ENCODE results near the gene SIK1.
"Not testable (repeated sequence)": the region's sequence is repeated elsewhere in the genome, so short reads cannot be mapped to it uniquely, and the experiment has no call there.

Gene SIK1

DNA sequence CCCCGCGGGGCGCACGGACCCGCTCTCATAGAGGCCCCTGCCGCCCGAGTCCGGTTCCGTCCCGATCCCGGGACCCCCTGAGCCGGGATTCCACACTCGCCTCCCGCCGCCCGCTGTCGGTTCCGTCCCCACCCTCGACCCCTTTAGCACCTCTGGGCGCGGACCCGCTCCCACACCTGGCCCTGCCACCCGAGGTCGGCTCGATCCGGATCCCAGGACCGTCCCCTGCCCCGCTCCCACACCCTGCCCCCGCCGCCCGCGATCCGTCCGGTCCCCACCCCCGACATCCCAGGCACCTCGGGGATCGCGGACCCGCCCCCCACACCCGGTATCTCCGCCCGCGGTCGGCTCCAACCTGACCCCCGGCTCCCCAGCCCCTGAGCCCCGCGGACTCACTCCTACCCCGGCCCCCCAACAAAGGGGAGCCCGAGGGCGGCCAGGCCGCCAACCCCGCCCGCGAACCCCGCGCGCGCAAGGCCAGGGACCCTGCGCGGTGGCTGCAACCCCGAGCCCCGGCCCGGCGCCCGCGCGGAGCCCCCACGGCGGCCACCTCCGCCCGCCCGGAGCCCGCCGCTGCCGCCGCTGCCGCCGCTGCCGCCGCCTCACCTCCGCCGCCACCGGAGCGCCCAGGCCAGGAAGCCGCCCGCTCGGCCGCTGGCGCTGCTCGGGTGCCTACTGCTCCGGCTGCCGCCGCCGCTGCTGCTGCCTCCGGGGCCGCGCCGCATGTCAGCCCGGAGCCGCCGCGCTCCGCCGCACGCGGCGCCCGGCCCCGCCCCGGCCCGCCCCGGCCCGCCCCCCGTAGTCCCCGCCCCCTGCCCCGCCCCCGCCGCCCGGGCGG lies at the start of gene SIK1:
SIK1 (minus strand) TSS at position 728 of the 838 bp plus-strand sequence. CDS start 953 bp downstream, outside the sequence.
- not testable (repeated sequence) for FAIRE-seq; DNase-seq (ENCODE audit: extremely low spot score, insufficient read length, low read depth)

DNA sequence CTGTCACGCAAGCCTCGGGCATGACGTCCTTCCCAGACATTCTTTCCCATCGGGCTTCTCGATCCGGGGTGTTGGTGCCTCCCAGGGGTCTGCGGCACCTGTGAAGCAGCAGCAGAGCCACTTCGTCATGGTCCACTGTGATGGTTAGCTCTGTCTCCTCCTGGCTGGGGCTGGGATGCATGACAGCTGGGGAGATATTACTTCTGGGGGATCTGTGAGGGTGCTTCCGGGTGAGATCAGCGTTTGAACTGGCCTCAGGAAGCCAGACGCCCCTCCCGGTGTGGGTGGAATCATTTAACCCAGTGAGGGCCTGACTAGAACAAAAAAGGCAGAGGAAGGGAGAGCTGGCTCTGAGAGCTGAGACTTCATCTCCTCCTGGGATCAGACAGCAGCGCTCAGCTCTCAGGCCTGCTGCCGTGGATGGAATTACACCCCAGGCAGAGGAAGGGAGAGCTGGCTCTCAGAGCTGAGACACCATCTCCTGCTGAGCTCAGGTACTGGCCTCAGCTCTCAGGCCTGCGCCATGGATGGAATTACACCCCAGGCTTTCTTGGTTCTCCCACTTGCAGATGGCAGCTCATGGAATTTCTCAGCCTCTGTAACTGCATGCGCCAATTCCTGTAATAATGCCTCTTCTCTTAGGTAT lies 44.8 kb upstream of the SIK1 start:
- not testable (repeated sequence) for DNase-seq (ENCODE audit: extremely low spot score, insufficient read length, low read depth); FAIRE-seq

DNA sequence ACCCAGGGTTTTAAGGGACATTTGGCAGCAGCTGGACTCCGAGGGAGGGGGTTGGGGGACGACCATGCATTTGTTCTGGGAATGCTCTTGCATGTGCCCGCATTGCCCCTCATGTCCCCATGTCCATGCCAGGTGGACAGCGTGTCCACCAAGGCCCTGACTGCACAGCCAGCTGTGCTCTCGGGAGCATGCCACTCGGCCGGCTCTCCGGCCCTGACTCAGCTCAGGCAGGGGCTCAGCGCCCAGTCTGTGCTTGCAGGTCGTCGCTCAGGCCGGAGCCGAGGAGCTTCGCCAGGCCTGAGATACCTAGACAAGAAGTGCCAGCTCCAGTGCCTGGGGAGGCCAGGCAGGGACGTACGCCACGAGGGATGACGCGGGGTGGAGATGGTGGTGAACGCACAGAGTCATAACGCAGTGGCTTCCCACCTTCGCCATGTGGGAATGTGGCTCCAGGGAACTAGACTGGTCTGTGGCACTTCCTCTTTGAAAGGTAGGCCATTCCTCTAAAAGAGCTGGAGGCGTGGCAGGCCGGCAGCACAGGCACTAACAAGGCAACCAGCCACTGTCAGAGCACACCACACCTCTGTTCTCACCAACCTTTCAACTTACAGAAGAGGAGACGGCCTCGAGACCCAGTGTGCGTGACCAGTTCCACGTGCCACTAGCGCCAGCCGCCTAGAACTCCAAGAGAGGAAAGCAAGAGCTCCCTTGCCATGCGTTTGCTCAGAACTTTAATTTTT lies 43.0 kb upstream of the SIK1 start:
- not testable (repeated sequence) for DNase-seq (ENCODE audit: extremely low spot score, insufficient read length, low read depth); FAIRE-seq

DNA sequence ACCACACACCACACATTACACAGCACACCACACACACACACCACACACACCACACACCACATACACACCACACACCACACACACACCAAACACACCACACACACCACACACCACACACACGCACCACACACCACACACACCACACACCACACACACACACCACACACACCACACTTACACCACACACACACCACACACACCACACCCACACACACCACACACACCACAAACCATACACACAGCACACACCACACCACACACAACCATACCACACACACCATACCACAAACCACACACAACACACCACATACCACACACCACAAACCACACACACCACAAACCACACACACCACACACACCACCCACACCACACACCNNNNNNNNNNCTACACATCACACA lies 40.9 kb upstream of the SIK1 start:
- DNase-seq (ENCODE audit: extremely low spot score, insufficient read length, low read depth) (no peak), FAIRE-seq (peak; percentile 78)

DNA sequence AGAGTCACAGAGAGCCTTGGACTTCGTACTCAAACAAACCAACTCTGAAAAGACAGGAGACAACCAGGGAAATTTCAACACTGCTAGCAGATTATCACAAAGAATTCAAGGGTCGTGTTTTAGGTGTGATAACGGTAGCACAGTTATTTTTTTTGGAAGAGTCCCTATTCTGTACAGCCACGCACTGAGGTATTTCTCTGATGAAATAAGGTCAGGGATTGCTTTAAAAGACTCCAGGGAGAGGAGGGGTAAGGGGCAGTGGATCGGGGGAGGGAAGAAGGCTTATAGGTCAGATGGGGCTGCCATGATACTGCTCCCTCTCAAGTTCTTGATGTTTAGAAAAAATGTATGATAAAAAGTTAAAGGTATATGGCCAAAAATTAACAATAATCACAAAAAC lies 38.2 kb upstream of the SIK1 start:
- not testable (repeated sequence) for DNase-seq (ENCODE audit: extremely low spot score, insufficient read length, low read depth); FAIRE-seq

DNA sequence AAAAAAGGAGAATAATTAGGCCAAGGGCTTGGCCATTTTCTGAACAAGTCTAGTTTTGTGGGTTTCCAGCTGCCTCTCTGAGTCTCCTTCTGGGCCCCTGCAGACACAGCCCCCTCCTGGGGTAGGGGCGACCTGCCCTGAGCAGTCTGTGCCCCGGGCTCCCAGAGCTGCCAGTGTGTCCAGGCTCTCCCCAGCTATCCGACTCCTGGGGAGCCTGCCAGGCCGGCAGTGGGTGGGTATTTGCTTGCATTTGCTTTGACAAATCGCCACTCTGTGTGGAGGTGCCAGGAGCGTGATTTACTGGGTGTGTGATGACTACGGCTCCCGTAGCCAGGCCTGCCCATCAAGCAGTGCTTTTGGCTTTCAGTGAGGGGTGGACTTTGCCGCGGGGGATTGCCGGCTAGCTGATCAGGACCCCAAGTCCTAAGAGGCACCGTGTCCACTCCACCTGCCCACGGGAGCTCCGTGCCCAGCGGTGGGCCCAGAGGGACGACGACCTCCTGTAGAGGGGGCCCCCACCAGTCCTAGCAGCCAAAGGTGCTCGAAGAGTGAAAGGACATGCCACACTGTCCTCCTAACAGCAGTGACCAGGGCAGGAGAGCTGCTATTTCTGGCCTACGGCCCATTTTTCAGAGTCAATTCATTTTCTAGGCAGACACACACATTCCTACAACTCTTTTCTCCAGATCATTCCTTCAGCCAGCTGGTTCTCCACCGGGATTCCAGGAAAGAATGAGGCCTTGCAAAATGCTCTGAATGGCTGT lies 36.7 kb upstream of the SIK1 start:
- not testable (repeated sequence) for FAIRE-seq; DNase-seq (ENCODE audit: extremely low spot score, insufficient read length, low read depth)

DNA sequence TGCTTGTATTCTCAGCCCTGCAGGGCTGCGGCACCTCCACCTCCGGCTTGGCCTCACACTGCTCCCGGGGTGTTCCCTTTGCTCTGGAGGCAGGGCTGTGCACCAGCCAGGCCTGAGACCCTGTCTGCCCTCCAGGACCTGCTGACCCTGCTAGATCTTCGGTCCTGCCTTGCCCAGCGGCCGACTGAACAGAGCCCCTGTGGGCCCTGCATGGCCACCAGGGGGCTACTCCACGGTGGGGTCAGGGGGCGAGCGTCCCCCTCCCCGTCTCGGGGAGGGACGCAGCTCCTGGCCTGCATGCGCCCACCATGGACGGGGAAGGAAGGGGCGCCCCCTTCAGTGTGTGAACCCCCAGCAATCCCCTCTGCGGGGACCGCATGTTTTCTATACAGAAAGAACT lies 36.0 kb upstream of the SIK1 start:
- FAIRE-seq; DNase-seq (ENCODE audit: extremely low spot score, insufficient read length, low read depth): not testable (repeated sequence)

DNA sequence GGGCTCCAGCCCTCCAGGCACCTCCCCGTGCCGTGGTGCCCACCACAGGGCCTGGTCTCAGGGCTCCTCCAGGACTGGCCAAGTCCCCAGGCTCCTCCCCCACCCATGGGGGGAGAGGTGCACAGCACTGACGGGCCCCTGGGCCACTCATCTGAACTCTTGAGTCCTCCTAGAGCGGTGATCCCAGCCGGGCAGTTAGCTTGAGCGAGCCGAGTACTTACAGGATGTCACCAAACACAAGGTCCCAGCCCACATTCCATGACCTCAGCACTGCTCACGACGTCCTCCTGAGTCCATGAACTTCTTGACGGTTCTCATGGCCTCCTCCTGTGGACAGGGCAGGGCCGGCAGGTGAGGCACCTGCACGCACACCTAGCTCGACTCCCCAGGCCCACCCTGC lies 33.5 kb upstream of the SIK1 start:
- FAIRE-seq, result not testable (repeated sequence)

DNA sequence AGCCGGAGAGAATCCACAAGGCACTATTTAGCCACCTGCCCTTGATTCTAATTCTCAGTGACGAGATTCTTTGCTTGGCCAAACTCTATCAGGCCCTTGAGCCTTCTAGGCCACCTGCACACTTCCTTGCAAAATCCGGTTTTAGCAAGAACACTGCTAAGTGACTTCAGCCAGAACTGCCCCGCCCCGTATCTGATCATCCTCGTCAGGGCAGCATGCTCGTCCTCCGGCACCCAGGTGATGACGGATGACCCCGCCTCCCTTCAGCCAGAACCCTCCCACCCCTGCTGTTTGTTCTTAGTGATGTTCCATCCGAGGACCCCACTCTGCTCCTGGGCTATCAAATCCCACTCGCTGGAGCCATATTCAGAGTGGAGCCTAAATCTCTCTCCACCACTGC lies 32.1 kb upstream of the SIK1 start:
- FAIRE-seq; DNase-seq (ENCODE audit: extremely low spot score, insufficient read length, low read depth): not testable (repeated sequence)

More for the DNA sequence above, 33.5 kb upstream of the SIK1 start:
- not testable (repeated sequence) for DNase-seq (ENCODE audit: extremely low spot score, insufficient read length, low read depth)

DNA sequence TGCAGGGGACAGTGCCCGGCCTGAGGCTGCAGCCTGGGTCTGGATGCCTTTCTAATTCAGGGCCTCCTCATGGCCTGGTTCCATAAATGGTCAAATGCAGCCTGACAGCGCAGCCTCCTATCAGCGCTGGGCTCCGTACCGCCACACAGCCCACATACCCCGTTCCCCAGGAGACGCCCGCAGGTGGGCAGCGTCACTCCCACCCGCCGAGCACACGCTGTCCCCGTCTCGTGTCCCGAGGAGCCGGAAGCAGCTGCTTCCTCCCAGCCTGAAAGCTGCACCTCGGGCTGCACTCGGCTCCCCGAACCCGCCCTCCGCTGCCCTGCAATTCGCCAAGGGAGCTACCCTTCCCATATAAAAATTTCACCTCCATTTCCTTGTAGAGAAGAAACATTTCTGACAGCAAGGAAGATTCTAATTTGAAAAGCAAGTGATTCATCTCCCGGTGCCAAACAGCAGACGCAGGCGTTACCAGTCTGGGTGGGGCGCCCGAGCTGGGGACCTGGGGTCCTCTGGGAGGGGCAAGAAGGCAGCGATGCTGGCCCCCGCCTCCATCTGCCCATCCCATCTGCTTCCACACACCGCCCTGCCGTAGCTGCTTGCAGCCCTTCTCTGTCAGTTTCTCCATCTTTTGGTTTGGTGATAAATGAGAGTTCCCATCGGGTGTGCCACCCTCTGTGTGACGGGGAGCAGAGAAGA lies 29.8 kb upstream of the SIK1 start:
- not testable (repeated sequence) for FAIRE-seq; DNase-seq (ENCODE audit: extremely low spot score, insufficient read length, low read depth)

DNA sequence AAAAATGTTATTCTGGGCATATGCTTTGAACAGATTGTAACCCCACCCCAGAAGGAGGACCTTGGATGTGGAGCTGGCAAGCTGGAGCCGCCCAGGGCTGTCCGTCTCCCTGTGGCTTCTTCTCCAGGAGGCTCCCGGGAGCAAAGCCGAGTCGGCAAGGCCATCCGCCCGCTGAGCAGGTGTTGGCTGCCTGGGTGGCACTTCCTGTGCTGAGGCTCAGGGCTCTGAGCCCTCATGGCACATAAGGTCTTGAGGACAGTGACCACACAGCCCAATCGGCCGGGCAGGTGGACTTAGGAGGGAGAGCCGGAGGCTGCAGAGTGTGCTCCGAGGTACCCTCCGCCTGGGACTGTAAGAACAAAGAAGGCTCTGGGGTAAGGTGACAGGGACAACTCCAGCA lies 28.8 kb upstream of the SIK1 start:
- FAIRE-seq; DNase-seq (ENCODE audit: extremely low spot score, insufficient read length, low read depth): not testable (repeated sequence)

DNA sequence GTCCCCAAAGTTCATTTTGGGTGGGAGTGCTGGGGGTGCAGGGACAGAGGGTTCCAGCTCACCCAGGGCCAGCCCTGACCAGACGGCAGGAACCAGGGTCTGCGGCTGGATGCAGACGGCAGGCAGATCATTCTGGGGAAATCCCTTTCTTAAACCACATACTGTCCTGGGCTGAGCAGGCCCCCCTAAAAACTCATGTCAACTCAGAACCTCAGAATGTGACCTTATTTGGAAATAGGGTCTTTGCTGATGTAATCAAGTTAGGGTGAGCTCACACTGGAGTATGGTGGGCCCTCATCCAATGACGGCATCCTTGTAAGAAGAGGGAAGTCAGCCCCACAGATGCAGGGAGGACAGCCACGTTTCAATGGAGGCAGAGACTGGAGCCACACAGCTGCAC lies 27.2 kb upstream of the SIK1 start:
- not testable (repeated sequence) for DNase-seq (ENCODE audit: extremely low spot score, insufficient read length, low read depth)
- peak; percentile 55 for FAIRE-seq

DNA sequence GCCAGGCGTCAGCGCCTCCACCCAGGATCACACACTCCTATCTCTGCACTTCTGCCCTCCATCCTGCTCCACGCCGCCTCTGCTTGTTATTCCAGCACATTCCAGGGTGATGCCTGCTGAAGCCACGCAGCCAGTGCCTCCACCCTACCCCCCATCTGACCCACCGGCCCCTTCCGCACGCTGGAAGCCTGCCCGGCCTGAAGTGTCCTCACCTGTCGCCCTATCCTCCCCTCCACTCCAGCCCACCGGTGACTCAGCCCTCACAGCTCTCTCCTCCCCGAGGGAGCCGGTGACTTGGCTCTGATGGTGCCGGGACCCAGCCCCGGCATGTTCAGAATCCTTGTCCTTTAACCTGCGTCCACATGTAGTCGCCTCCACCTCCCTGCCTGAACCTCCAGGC lies 24.9 kb upstream of the SIK1 start:
- FAIRE-seq, result not testable (repeated sequence)

DNA sequence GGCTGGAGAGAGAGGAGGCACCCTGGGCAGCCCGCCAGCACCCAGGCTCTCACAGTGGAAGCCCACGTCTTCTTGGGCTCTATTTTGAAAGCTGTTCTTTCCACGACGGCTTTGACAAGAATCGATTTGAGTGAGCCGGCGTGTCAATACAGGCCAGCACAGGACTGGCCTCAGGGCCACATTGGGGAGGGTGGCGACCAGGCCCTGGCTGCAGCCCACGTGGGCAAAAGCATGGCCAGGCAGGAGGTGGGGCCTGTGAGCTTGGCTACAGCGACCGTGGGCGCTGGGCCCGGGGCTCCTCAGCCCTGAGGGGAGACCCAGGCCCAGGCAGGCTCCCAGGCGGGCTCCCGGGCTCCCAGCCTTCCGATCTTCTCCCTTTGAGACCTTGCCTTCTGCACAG lies 23.4 kb upstream of the SIK1 start:
- DNase-seq (ENCODE audit: extremely low spot score, insufficient read length, low read depth); FAIRE-seq: not testable (repeated sequence)

More for the DNA sequence above, 24.9 kb upstream of the SIK1 start:
- DNase-seq (ENCODE audit: extremely low spot score, insufficient read length, low read depth), result not testable (repeated sequence)

DNA sequence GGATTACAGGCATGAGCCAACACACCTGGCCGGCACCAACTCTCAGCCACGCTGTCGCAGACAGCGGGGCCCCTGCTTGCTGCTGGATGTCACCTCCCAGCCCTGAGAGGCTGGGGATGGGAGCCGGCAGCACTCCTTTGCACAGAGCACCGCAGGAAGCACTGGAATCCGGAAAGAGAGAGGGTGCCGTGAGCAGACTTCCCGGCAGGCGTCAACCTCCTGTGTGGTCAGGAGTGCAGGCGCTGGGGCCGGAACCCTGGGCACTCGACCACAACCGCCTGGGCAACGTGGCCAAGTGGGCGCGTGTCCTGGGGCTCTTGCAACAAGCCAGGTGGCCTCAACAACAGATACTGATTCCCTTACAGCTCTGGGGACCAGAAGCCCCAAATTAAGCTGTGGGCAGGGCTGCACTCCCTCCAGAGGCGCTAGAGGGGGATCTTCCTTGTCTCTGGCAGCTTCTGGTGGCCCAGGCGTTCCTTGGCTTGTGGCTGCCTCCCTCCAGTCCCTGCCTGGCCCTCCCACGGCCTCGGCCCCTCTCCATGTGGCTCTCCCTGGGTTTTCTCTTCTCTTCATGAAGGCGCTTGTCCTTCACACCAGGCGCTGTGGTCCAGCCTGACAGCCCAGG lies 20.5 kb upstream of the SIK1 start:
- DNase-seq (ENCODE audit: extremely low spot score, insufficient read length, low read depth); FAIRE-seq: not testable (repeated sequence)

DNA sequence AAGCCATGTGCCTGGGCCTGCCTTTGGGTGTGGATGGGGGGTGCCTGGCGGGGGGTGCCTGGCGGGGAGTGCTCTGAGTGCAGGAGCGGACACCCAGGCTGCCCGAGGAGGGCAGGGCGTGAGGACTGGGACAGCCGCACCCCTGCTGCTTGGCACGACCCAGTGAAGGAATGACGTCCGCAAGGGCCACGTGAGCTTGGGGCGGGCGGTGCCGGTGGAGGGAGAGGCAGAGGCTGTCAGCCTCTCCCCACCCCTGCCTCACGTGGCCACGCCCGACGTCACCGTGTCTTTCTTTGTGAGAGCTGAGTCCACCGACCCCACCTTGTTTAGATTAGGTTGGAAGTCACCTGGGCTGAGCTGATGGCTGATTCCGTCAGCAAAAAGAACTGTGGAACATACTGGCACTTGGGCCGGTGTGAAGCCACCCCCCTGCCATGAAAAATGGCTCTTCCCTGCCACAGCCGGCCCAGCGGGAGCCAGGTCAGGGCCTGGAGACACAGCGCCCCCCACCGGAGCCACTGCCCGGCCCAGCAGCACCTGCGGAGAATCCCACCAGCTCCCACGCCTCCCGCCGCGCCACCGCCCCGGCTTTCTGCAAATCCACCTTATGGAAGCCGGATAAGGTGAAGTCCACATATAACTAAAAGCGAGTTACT lies 19.5 kb upstream of the SIK1 start:
- FAIRE-seq, result not testable (repeated sequence)

DNA sequence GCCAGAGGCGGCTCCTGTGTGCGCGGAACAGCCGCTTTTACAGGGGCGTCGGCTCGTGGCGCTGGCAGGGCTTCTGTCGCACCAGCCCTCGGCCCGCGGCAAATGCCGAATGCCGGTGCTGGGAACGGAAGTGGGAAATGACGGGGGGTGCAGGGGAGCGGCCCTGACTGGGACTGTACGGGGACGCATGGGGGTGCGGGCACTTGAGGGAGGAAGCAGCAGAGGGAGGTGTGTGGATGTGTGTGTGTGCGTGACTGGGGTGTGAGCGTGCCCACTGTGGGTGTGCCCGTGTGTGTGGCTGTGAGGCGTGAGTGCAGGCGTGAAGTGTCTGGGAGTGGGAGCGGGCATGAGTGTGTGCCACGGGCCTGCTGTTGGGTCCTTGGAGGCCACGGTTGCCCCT lies 17.6 kb upstream of the SIK1 start:
- not testable (repeated sequence) for FAIRE-seq

More for the DNA sequence above, 19.5 kb upstream of the SIK1 start:
- not testable (repeated sequence) for DNase-seq (ENCODE audit: extremely low spot score, insufficient read length, low read depth)

DNA sequence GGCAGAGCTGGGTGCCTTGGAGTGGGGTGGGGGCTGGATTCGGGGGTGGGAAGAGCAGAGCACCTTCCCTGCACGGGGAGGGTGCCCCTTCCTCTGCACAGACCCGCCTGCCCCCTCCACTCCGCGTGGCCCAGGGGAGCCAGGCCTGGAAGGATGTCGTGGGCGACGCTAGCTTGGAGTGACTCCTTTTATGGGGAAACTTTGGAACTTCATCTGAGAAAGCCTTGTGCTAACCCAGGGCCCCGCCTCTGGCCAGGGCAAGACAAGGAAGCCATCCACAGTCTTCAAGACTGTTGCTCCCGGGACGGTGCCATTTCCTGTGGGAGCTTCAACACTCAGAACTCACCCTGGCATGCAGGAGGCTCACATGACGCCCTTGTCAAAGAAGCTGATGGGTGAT lies 15.6 kb upstream of the SIK1 start:
- not testable (repeated sequence) for DNase-seq (ENCODE audit: extremely low spot score, insufficient read length, low read depth); FAIRE-seq

More for the DNA sequence above, 17.6 kb upstream of the SIK1 start:
- DNase-seq (ENCODE audit: extremely low spot score, insufficient read length, low read depth), result not testable (repeated sequence)

Measured in GM18507 (cell line).